H9 (cell line): Measurements from ENCODE around the gene TADA1. TPM values are rescaled to one million over a fixed set of nuclear protein-coding genes. Genes with fewer than 3 reads are reported as not detected.

Source experiments
- DNase-seq: peaks from one replicate; pipeline ENCODE4 v3.0.0-alpha.2; 2017
- H2AFZ ChIP-seq: one replicate; pipeline ENCODE4 v1.6.1; 2013; ENCODE audit warnings: mild to moderate bottlenecking, low read length, control low read depth, moderate library complexity
- H2AK5ac ChIP-seq: 2 replicates; pipeline ENCODE4 v1.6.1; 2013; ENCODE audit warnings: low read length, control low read depth, mixed read lengths; ENCODE audit not compliant: insufficient read length
- H2BK120ac ChIP-seq: one replicate; pipeline ENCODE4 v1.6.1; 2013; ENCODE audit warnings: low read depth, mild to moderate bottlenecking, low read length, control low read depth, inconsistent platforms; ENCODE audit not compliant: poor library complexity, severe bottlenecking
- H2BK12ac ChIP-seq: 2 replicates; pipeline ENCODE4 v1.6.1; 2013; ENCODE audit warnings: low read length, control low read depth, mixed read lengths, low read depth; ENCODE audit not compliant: insufficient read length
- H2BK15ac ChIP-seq: 2 replicates; pipeline ENCODE4 v1.6.1; 2013; ENCODE audit warnings: low read depth, low read length, control low read depth
- H2BK20ac ChIP-seq: one replicate; pipeline ENCODE4 v1.6.1; 2013; ENCODE audit warnings: low read depth, mild to moderate bottlenecking, low read length, control low read depth, inconsistent platforms; ENCODE audit not compliant: poor library complexity, severe bottlenecking
- H2BK5ac ChIP-seq: 2 replicates; pipeline ENCODE4 v1.6.1; 2013; ENCODE audit warnings: low read length, control low read depth, mixed read lengths; ENCODE audit not compliant: insufficient read length
- H3K14ac ChIP-seq: 2 replicates; pipeline ENCODE4 v1.6.1; 2013; ENCODE audit warnings: low read length, control low read depth; ENCODE audit not compliant: insufficient read depth
- H3K18ac ChIP-seq: 2 replicates; pipeline ENCODE4 v1.6.1; 2013; ENCODE audit warnings: low read depth, mild to moderate bottlenecking, mixed read lengths, low read length, control low read depth; ENCODE audit not compliant: insufficient read length
- H3K23ac ChIP-seq: 2 replicates; pipeline ENCODE4 v1.6.1; 2013; ENCODE audit warnings: low read length, control low read depth, mixed read lengths, low read depth; ENCODE audit not compliant: insufficient read length
- H3K23me2 ChIP-seq: 2 replicates; pipeline ENCODE4 v1.6.1; 2013; ENCODE audit warnings: low read depth, mild to moderate bottlenecking, mixed read lengths, low read length, control low read depth; ENCODE audit not compliant: insufficient read length, poor library complexity, severe bottlenecking
- H3K27ac ChIP-seq: 2 replicates; pipeline ENCODE4 v1.5.1; 2013; ENCODE audit warnings: low read length, control low read depth, mixed read lengths, low read depth; ENCODE audit not compliant: insufficient read length
- H3K27me3 ChIP-seq: 2 replicates; pipeline ENCODE4 v1.6.1; 2013; ENCODE audit warnings: low read length, control low read depth, inconsistent platforms; ENCODE audit not compliant: insufficient read depth
- H3K4ac ChIP-seq: 2 replicates; pipeline ENCODE4 v1.6.1; 2013; ENCODE audit warnings: low read depth, mild to moderate bottlenecking, control low read depth, inconsistent platforms, low read length, moderate library complexity
- H3K4me1 ChIP-seq: 2 replicates; pipeline ENCODE4 v1.6.1; 2013; ENCODE audit warnings: low read length, control low read depth, inconsistent platforms; ENCODE audit not compliant: insufficient read depth
- H3K4me2 ChIP-seq: 2 replicates; pipeline ENCODE4 v1.6.1; 2013; ENCODE audit warnings: low read length, control low read depth, mixed read lengths; ENCODE audit not compliant: insufficient read length, insufficient read depth
- H3K56ac ChIP-seq: 2 replicates; pipeline ENCODE4 v1.6.1; 2013; ENCODE audit warnings: low read depth, mild to moderate bottlenecking, mixed read lengths, low read length, control low read depth; ENCODE audit not compliant: insufficient read length
- H3K79me1 ChIP-seq: 2 replicates; pipeline ENCODE4 v1.6.1; 2013; ENCODE audit warnings: low read depth, mild to moderate bottlenecking, moderate library complexity, low read length, control low read depth, inconsistent platforms; ENCODE audit not compliant: insufficient read depth, poor library complexity, severe bottlenecking
- H3K79me2 ChIP-seq: 2 replicates; pipeline ENCODE4 v1.6.1; 2013; ENCODE audit warnings: low read length, control low read depth, inconsistent platforms; ENCODE audit not compliant: insufficient read depth
- H3K9ac ChIP-seq: 2 replicates; pipeline ENCODE4 v1.6.1; 2013; ENCODE audit warnings: low read length, control low read depth, mixed read lengths; ENCODE audit not compliant: insufficient read length; ENCODE audit errors: extremely low read depth
- H3K9me3 ChIP-seq: one replicate; pipeline ENCODE4 v1.6.1; 2013; ENCODE audit warnings: low read depth, low read length, inconsistent platforms; ENCODE audit not compliant: control insufficient read depth
- H3T11ph ChIP-seq: one replicate; pipeline ENCODE4 v1.6.1; 2013; ENCODE audit warnings: mild to moderate bottlenecking, low read length, control low read depth, inconsistent platforms
- H4K20me1 ChIP-seq: one replicate; pipeline ENCODE4 v1.6.1; 2013; ENCODE audit not compliant: control insufficient read depth, insufficient read length, insufficient read depth
- H4K5ac ChIP-seq: 2 replicates; pipeline ENCODE4 v1.6.1; 2013; ENCODE audit warnings: low read depth, mild to moderate bottlenecking, mixed read lengths, low read length, control low read depth; ENCODE audit not compliant: insufficient read length
- H4K8ac ChIP-seq: replicated peaks from 2 replicates; pipeline ENCODE4 v1.6.1; 2013; ENCODE audit warnings: low read length, control low read depth, mixed read lengths, low read depth; ENCODE audit not compliant: insufficient read length
- H4K91ac ChIP-seq: 2 replicates; pipeline ENCODE4 v1.6.1; 2013; ENCODE audit warnings: low read depth, mild to moderate bottlenecking, moderate library complexity, mixed read lengths, low read length, control low read depth; ENCODE audit not compliant: insufficient read length
- H3K27ac Mint-ChIP-seq, 3 experiments: 2 replicates in 2 of 3; 3 replicates in 1 of 3; pipeline ENCODE4 v1.8.0; 2020 to 2021; ENCODE audit warnings: mixed read lengths in 3 of 3, mild to moderate bottlenecking in 1 of 3, moderate library complexity in 1 of 3
- H3K27me3 Mint-ChIP-seq: 2 replicates; pipeline ENCODE4 v1.8.0; 2021; ENCODE audit warnings: low read depth, mild to moderate bottlenecking, moderate library complexity, mixed read lengths
- H3K36me3 Mint-ChIP-seq, 3 experiments: 2 replicates in 2 of 3; 3 replicates in 1 of 3; pipeline ENCODE4 v1.8.0; 2020 to 2021; ENCODE audit warnings: low read depth in 3 of 3, mixed read lengths in 3 of 3; ENCODE audit not compliant: insufficient read depth in 1 of 3
- H3K4me1 Mint-ChIP-seq, 2 experiments: 2 replicates each; pipeline ENCODE4 v1.8.0; 2020; ENCODE audit warnings: mixed read lengths in 2 of 2
- H3K4me3 Mint-ChIP-seq, 2 experiments: 2 replicates in 1 of 2; 3 replicates in 1 of 2; pipeline ENCODE4 v1.8.0; 2020 to 2021; ENCODE audit warnings: mild to moderate bottlenecking in 2 of 2, mixed read lengths in 2 of 2, moderate library complexity in 1 of 2
- H3K9me3 Mint-ChIP-seq, 2 experiments: 2 replicates in 1 of 2; 3 replicates in 1 of 2; pipeline ENCODE4 v1.8.0; 2020; ENCODE audit warnings: mild to moderate bottlenecking in 2 of 2, mixed read lengths in 2 of 2, moderate library complexity in 1 of 2
- WGBS: extraction: QIAGEN DNeasy Blood & Tissue Kit; methylation state at CpG from one replicate; pipeline ENCODE4 v1.1.7; 2013; ENCODE audit warnings: missing lambda C conversion rate, low lambda C conversion rate, mixed read lengths; ENCODE audit not compliant: insufficient read length; ENCODE audit errors: extremely low coverage; 5-methylcytosine and 5-hydroxymethylcytosine counted together
- total RNA-seq: library from RNA; stranded (reverse); gene quantifications from 2 replicates; pipeline ENCODE4 v1.2.1, GENCODE V29; 2021
- TF ChIP-seq, protein P1 (sequence below): fragments of 200-600 bp; sonication (generic); conservative IDR thresholded peaks from 3 replicates; pipeline ENCODE4 v1.8.0; 2021; ENCODE audit warnings: antibody characterized with exemption, mild to moderate bottlenecking

TADA1 gene
- total RNA-seq, 1 experiment from 2014 or later = 20.7 TPM

DNA sequence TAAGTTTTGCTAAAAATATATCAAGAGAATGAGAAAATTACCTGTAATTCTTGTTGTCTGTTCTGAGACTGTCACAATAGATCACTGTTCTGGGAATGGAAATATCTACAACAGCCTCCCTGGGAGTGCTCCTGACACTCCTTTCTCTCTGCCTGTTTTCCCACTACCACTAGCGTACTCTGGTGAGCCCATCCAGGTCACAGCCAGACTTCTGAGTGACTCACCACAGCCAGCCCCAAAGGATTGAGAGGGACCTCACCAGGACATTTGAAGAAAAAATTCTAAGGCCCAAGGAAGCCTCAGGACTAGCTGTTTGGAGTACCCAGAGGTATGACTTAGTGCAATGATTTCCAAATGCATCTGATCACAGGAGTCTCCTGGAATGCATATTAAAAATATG lies 39.0 kb upstream of the TADA1 start:
- H3K27ac Mint-ChIP-seq = no peak overlapping the region
- no peaks in the 10 kb centered on the region for H3K79me2 ChIP-seq
- H3K36me3 Mint-ChIP-seq = peaks cover 8 to 20% (median 10%) of the 10 kb centered on the region in 3 experiments; a peak in 6 of 7 replicates
- H3K18ac ChIP-seq = no peak overlapping the region
- H3K14ac ChIP-seq = no peak overlapping the region
- no peak overlapping the region for H3K9ac ChIP-seq
- no peaks in the 10 kb centered on the region for H3K23me2 ChIP-seq
- no peaks in the 10 kb centered on the region for H4K20me1 ChIP-seq
- no peaks in the 10 kb centered on the region for H3K4me1 ChIP-seq
- no CpG with 5 or more reads among the region's 1 CpG for WGBS
- H3K56ac ChIP-seq = no peak overlapping the region
- H4K5ac ChIP-seq = no peak overlapping the region
- no peak overlapping the region for H2BK120ac ChIP-seq
- H3K27me3 Mint-ChIP-seq = peaks cover 35% of the 10 kb centered on the region
- H4K91ac ChIP-seq = no peak overlapping the region
- no peak for DNase-seq
- no peak overlapping the region for H2BK15ac ChIP-seq
- H3K9me3 Mint-ChIP-seq = peaks cover 25 to 26% of the 10 kb centered on the region in 2 experiments
- no peak overlapping the region for H2BK12ac ChIP-seq
- no peak overlapping the region for H3K4ac ChIP-seq
- no peak overlapping the region for H3K4me3 Mint-ChIP-seq
- H2BK5ac ChIP-seq = no peak overlapping the region
- peaks cover 8 to 18% of the 10 kb centered on the region in 2 experiments for H3K4me1 Mint-ChIP-seq
- H2AK5ac ChIP-seq = no peak overlapping the region
- H3K27ac ChIP-seq = no peak overlapping the region
- no peak overlapping the region for H2AFZ ChIP-seq
- TF ChIP-seq, protein P1, sequence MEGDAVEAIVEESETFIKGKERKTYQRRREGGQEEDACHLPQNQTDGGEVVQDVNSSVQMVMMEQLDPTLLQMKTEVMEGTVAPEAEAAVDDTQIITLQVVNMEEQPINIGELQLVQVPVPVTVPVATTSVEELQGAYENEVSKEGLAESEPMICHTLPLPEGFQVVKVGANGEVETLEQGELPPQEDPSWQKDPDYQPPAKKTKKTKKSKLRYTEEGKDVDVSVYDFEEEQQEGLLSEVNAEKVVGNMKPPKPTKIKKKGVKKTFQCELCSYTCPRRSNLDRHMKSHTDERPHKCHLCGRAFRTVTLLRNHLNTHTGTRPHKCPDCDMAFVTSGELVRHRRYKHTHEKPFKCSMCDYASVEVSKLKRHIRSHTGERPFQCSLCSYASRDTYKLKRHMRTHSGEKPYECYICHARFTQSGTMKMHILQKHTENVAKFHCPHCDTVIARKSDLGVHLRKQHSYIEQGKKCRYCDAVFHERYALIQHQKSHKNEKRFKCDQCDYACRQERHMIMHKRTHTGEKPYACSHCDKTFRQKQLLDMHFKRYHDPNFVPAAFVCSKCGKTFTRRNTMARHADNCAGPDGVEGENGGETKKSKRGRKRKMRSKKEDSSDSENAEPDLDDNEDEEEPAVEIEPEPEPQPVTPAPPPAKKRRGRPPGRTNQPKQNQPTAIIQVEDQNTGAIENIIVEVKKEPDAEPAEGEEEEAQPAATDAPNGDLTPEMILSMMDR = no peak
- no peak overlapping the region for H3K23ac ChIP-seq
- no peak overlapping the region for H3T11ph ChIP-seq
- peaks cover 11% of the 10 kb centered on the region; the same call in 1 of the 2 replicates for H3K27me3 ChIP-seq
- no peak overlapping the region for H3K4me2 ChIP-seq
- H4K8ac ChIP-seq = no peak overlapping the region
- H3K79me1 ChIP-seq = no peaks in the 10 kb centered on the region
- peaks cover 4% of the 10 kb centered on the region for H3K9me3 ChIP-seq
- H2BK20ac ChIP-seq = no peak overlapping the region
